Mesenteric fat pad (tissue), 1 donor: ENCODE results near the gene RCBTB2. TPM values are rescaled to one million over a fixed set of nuclear protein-coding genes. Genes with fewer than 3 reads are reported as not detected.
"Not testable (repeated sequence)": the region's sequence is repeated elsewhere in the genome, so short reads cannot be mapped to it uniquely, and the experiment has no call there.

Source experiments
- DNase-seq: peaks from one replicate; pipeline ENCODE4 v3.0.0-alpha.2; 2020; ENCODE audit warnings: low spot score
- total RNA-seq: library from RNA; stranded (reverse); fragmentation: NEBNext Ultra II Directional; extraction: Animal tissue kit (Norgen Biotek cat#: 25700); gene quantifications from one replicate; pipeline ENCODE4 v1.2.1, GENCODE V29; 2021
- donor health status: DM: yes; HTN: yes; CAD: no.

Gene RCBTB2
- total RNA-seq, 1 donor from 2014 or later = 11.8 TPM

DNA sequence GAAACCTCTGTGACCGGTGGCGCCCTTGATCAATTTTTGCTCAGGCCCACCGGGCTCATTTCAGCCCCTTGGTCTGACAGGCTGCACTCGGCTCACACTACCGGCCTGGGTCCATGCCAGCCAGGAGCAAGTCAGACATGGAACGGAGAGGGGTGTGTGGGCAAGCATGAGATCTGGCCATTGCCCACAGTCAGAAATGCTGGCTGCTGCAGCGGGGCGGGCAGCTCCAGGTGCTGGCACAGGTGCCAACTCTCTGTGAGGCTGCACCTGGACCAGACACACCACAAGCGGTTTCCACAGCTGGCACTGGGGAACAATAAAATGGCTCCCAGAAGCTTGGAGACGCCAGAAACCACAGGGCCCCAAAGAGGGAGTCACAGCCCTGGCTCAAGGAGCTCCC lies 76.3 kb downstream of the RCBTB2 start:
- no peak for DNase-seq

DNA sequence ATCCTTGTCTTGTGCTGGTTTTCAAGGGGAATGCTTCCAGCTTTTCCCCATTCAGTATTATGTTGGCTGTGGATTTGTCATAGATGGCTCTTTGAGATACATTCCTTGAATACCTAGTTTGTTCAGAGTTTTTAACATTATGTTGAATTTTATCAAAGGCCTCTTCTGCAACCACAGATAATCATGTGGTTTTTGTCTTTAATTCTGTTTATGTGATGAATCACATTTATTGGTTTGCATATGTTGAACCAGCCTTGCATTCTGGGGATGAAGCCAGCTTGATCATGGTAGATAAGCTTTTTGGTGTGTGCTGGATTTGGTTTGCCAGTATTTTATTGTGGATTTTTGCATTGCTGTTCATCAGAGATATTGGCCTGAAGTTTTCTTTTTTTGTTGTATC lies 81.7 kb downstream of the RCBTB2 start:
- not testable (repeated sequence) for DNase-seq

DNA sequence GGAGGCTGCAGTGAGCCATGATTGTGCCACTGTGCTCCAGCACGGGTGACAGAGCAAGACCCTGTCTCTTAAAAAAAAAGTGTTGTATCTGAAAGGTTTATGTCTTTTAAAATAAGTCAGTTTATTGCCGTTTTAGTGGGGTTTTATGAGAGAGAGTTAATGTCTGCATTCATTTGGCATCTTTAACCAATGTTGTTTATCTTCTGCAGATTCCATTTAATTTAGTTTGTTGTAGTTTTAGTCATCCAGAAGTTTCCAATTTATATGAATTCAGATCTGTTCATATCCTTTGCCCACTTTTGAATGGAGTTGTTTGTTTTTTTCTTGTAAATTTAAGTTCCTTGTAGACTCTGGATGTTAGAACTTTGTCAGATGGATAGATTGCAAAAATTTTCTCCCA lies 83.2 kb downstream of the RCBTB2 start:
- no peak for DNase-seq

GRCh38 chr13:48448959-48449614 lies 83.8 kb downstream of the RCBTB2 start:
- no peak for DNase-seq

- DNase-seq = no peak
Observed at GRCh38 chr13:48448285-48448958, 84.5 kb downstream of the RCBTB2 start.

DNA sequence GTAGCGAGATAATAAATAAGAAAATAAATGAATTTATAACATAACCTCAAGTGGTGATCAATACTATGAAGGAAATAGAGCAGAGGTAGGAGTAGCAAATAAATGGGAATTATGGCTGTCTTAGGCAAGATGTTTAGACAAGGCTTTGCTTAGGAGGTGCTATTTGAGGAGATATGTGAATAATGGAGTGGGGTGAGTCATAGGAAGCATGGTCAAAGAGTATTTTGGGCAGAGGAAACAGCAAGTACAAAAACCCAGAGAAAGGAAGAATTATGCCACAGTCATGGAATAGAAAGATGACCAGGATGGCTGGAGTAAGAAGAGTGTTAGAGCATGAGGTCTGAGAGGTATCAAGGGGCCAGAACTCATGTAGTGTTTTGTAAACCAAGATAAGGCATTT lies 86.4 kb downstream of the RCBTB2 start:
- DNase-seq = no peak

- DNase-seq = no peak
Observed at GRCh38 chr13:48443442-48444208, 89.3 kb downstream of the RCBTB2 start.

Other genes with a start within 250 kb of the RCBTB2 start
- 43.9 TPM for gene RB1, start 229.3 kb downstream of the RCBTB2 start, total RNA-seq
- 36.6 TPM for gene LPAR6, start 120.0 kb downstream of the RCBTB2 start, total RNA-seq
- 0.64 TPM for gene CYSLTR2, start 120.8 kb upstream of the RCBTB2 start, total RNA-seq